GM21423 (cell line): ENCODE measurements around the gene AP4E1.
"Not testable (repeated sequence)": the region's sequence is repeated elsewhere in the genome, so short reads cannot be mapped to it uniquely, and the experiment has no call there.

Experiments
- ATAC-seq: cut with Tn5 transposase; IDR thresholded peaks from one replicate; pipeline ENCODE4 v1.9.1; 2021; ENCODE audit warnings: mild to moderate bottlenecking, moderate library complexity; ENCODE audit not compliant: unreplicated experiment

Gene AP4E1

DNA sequence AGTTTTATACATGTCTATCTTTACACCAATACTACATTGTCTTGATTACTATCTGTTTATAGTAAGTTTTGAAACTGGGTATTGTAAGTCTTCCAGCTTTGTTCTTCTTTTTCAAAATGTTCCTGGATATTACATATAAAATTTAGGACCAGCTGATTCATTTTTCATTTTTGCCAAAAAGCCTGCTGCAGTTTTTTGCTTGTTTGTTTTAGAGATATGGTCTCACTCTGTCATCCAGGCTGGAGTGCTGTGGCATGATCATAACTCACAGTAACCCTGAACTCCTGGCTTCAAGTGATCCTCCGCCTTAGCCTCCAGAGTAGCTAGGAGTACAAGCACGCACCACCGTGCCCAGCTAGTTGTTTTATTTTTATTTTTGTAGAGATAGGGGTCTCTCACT lies 20.4 kb upstream of the AP4E1 start:
- ATAC-seq: no peak

DNA sequence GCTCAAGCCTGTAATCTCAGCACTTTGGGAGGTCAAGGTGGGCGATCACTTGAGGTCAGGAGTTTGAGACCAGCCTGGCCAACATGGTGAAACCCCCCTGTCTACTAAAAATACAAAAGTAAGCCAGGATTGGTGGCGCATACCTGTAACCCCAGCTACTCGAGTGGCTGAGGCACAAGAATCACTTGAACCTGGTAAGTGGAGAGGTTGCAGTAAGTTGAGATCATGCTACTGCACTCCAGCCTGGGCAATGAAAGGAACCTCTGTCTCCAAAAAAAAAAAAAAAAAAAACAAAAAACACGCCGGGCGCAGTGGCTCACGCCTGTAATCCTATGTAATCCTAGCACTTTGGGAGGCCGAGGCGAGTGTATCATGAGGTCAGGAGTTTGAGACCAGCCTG lies 18.9 kb upstream of the AP4E1 start:
- ATAC-seq: no peak

- no peak for ATAC-seq
Measured at GRCh38 chr15:50890751-50891150, 17.7 kb upstream of the AP4E1 start.

GRCh38 chr15:50891159-50891558 lies 17.3 kb upstream of the AP4E1 start:
- ATAC-seq: no peak

GRCh38 chr15:50893976-50894375 lies 14.5 kb upstream of the AP4E1 start:
- ATAC-seq: no peak

GRCh38 chr15:50901390-50901789 lies 7.1 kb upstream of the AP4E1 start:
- not testable (repeated sequence) for ATAC-seq

GRCh38 chr15:50904211-50904610 lies 4.3 kb upstream of the AP4E1 start:
- ATAC-seq: no peak

DNA sequence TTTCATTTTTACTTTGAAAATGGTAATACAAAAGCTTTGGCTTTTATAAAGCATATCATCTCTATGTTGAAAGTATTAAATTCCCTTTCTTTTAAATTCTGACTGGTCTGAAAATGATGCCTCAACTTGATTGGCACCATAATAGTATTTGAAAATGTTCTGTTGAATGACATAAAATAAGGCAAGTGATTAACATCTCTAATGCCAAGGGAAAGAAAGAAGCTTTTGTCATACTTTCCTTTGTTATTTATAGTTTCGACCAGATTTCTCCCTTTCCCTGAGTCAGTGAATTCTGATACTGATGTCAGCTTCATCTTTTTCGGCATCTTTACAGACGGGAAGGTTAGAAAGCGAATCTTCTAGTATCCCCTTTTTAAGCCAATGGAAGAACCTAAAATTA lies 3.4 kb upstream of the AP4E1 start:
- no peak for ATAC-seq

DNA sequence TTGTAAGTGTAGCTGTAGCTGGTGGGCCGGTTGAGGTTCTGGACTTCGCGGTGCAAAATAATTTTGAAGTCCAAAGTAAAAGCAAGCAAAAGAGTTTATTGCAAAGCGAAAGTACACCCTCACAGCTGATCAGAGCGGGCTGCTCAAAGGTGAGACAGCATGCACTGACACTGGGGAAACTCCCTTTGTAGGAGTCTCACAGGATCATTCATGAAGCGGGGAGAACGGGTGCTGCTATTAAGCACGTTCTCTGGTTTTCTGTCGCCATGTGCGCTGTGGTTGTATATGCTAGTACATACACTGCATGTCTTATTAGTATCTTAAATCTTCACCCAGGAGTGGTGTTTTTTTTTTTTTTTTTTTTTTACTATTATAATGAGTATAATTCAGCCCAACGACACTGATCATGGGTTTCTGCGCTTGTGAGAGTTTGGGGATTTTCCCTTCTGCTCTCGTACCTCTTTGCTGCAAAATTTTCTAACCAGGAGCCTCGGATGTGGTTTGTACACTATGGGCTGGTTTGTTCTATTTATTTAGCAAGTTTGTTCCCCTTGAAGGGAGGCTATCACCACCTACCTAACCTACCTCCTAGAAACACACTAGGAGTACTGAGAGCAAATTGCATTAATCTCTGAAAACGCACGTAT lies 1.4 kb upstream of the AP4E1 start:
- peak; percentile 67 for ATAC-seq

- ATAC-seq: no peak
Measured at GRCh38 chr15:50907601-50908208, 778 bp upstream of the AP4E1 start.

- no peak for ATAC-seq
Measured at GRCh38 chr15:50909010-50909317, 481 bp downstream of the AP4E1 start.

- not testable (repeated sequence) for ATAC-seq
Measured at GRCh38 chr15:50910426-50910795, 1.9 kb downstream of the AP4E1 start.

- no peak for ATAC-seq
Measured at GRCh38 chr15:50911001-50911400, 2.5 kb downstream of the AP4E1 start.

GRCh38 chr15:50911621-50912020 lies 3.1 kb downstream of the AP4E1 start:
- no peak for ATAC-seq

- no peak for ATAC-seq
Measured at GRCh38 chr15:50916400-50916799, 7.9 kb downstream of the AP4E1 start.

- not testable (repeated sequence) for ATAC-seq
Measured at GRCh38 chr15:50919359-50919758, 10.9 kb downstream of the AP4E1 start.

- no peak for ATAC-seq
Measured at GRCh38 chr15:50925281-50925680, 16.8 kb downstream of the AP4E1 start.

DNA sequence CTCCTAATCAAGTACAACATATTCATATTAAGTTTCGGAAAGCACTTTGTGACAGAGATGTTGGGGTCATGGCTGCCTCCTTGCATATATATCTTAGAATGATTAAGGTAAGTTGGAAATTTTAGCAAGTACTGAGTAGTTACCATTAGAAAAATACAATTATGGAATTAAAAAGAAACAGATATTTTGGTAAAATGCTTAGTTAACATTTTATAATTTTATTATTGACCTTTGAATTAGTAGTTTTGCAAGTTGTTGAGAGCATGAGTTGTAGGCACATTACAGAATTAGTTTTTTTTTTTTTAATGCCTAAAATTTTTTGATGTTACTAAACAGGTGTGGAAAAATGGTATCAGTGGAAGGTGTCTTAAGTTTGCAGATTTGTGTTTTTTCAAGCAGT lies 20.6 kb downstream of the AP4E1 start:
- no peak for ATAC-seq

- no peak for ATAC-seq
Measured at GRCh38 chr15:50930792-50931191, 22.3 kb downstream of the AP4E1 start.

DNA sequence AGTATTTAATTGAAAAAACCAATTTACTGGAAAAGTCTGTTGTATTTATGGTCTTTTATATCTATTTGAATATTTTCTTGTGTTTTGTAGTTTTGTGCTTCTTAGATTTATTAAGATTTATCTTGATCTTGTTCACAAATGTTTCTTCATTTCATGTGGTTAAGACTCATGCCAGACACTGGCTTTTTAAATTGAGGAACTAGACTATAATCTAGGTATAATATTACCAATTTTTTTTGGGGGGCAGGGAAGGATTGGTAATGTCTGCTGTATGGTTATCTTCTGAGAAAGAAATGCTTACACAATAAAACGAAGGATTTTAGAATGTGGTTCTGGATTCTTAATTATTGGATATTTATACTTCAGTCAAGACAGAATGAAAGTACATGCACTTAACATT lies 24.9 kb downstream of the AP4E1 start:
- no peak for ATAC-seq

- ATAC-seq: no peak
Measured at GRCh38 chr15:50938525-50938924, 30.0 kb downstream of the AP4E1 start.

GRCh38 chr15:50939911-50940310 lies 31.4 kb downstream of the AP4E1 start:
- no peak for ATAC-seq

DNA sequence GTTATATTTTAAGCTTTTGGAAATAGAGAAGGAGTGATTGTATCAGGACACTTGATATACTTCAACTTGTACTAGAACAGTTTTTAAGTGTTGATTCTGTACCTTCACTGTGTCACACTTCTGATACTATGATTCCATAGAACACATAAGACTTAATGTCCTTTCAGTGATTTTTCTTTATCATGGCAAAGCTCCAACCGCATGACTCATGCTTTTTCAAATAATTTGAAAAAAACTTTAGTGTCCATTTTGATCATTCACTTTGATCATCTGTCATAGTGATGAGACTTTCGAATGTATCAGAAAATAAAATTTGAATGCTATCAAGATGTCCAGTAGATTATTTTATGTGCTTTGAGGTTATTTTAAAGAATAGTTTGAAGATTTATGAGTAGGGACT lies 32.0 kb downstream of the AP4E1 start:
- no peak for ATAC-seq
